OCI-LY1 (cell line): Measurements from ENCODE around the gene C11orf24.
"Not testable (repeated sequence)": the region's sequence is repeated elsewhere in the genome, so short reads cannot be mapped to it uniquely, and the experiment has no call there.

Source experiments
- H2AFZ ChIP-seq: fragments of 200-600 bp; sonication (generic), shearing (Covaris generic); 2 replicates; pipeline ENCODE4 v1.6.0; 2014; ENCODE audit warnings: antibody characterized with exemption, mild to moderate bottlenecking, low read length
- H3F3A ChIP-seq: fragments of 200-600 bp; sonication (generic), shearing (Covaris generic); 2 replicates; pipeline ENCODE4 v1.6.0; 2014; ENCODE audit warnings: mild to moderate bottlenecking, antibody characterized with exemption, low read length, moderate library complexity; ENCODE audit not compliant: insufficient read depth
- H3K27ac ChIP-seq: fragments of 200-600 bp; sonication (generic); 2 replicates; pipeline ENCODE4 v1.5.1; 2014; ENCODE audit warnings: low read length, mixed run types, mild to moderate bottlenecking, low read depth; ENCODE audit not compliant: poor library complexity, severe bottlenecking
- H3K27me3 ChIP-seq: fragments of 200-600 bp; sonication (generic); 2 replicates; pipeline ENCODE4 v1.6.0; 2014; ENCODE audit warnings: antibody characterized with exemption, mild to moderate bottlenecking, low read length, moderate library complexity; ENCODE audit not compliant: insufficient read depth
- H3K36me3 ChIP-seq: fragments of 200-600 bp; sonication (generic); 2 replicates; pipeline ENCODE4 v1.6.1; 2014; ENCODE audit warnings: mild to moderate bottlenecking, antibody characterized with exemption, low read length, moderate library complexity, mixed read lengths; ENCODE audit not compliant: insufficient read depth
- H3K4me1 ChIP-seq: fragments of 200-600 bp; sonication (generic); 2 replicates; pipeline ENCODE4 v1.5.1; 2014; ENCODE audit warnings: mild to moderate bottlenecking, low read length, moderate library complexity; ENCODE audit not compliant: insufficient read depth, severe bottlenecking
- H3K4me2 ChIP-seq: fragments of 200-600 bp; sonication (generic), shearing (Covaris generic); 2 replicates; pipeline ENCODE4 v1.6.1; 2014; ENCODE audit warnings: low read length
- H3K4me3 ChIP-seq: fragments of 200-600 bp; sonication (generic); 2 replicates; pipeline ENCODE4 v1.5.1; 2014; ENCODE audit warnings: low read length, low read depth, mild to moderate bottlenecking, mixed read lengths; ENCODE audit not compliant: poor library complexity, severe bottlenecking
- H3K79me2 ChIP-seq: fragments of 200-600 bp; shearing (Covaris generic); 2 replicates; pipeline ENCODE4 v1.6.1; 2016; ENCODE audit warnings: mixed run types, low read length, mixed read lengths; ENCODE audit not compliant: insufficient read depth
- H3K9ac ChIP-seq: fragments of 200-600 bp; sonication (generic), shearing (Covaris generic); 2 replicates; pipeline ENCODE4 v1.6.1; 2014; ENCODE audit warnings: mild to moderate bottlenecking, low read length, mixed read lengths
- H3K9me2 ChIP-seq: fragments of 200-600 bp; sonication (generic), shearing (Covaris generic); 2 replicates; pipeline ENCODE4 v1.6.1; 2014; ENCODE audit warnings: low read depth, mild to moderate bottlenecking, low read length, mixed read lengths
- H3K9me3 ChIP-seq: fragments of 200-600 bp; shearing (Covaris generic); 2 replicates; pipeline ENCODE4 v1.6.1; 2014; ENCODE audit warnings: low read length, mixed read lengths
- H4K20me1 ChIP-seq: fragments of 200-600 bp; sonication (generic), shearing (Covaris generic); 2 replicates; pipeline ENCODE4 v1.6.0; 2016; ENCODE audit warnings: mild to moderate bottlenecking, low read length; ENCODE audit not compliant: insufficient read depth
- EZH2 ChIP-seq: fragments of 200-600 bp; sonication (generic), shearing (Covaris generic); IDR thresholded peaks from 2 replicates; pipeline ENCODE4 v1.8.0; 2017; ENCODE audit warnings: borderline replicate concordance, mixed run types, mild to moderate bottlenecking, antibody characterized with exemption, low read length, moderate library complexity, mixed read lengths
- TF ChIP-seq, protein P1 (sequence below): fragments of 200-600 bp; sonication (generic), shearing (Covaris generic); IDR thresholded peaks from 2 replicates; pipeline ENCODE4 v1.5.1; 2017; ENCODE audit warnings: mild to moderate bottlenecking, antibody characterized with exemption, low read length, moderate library complexity, mixed read lengths

C11orf24 gene

DNA sequence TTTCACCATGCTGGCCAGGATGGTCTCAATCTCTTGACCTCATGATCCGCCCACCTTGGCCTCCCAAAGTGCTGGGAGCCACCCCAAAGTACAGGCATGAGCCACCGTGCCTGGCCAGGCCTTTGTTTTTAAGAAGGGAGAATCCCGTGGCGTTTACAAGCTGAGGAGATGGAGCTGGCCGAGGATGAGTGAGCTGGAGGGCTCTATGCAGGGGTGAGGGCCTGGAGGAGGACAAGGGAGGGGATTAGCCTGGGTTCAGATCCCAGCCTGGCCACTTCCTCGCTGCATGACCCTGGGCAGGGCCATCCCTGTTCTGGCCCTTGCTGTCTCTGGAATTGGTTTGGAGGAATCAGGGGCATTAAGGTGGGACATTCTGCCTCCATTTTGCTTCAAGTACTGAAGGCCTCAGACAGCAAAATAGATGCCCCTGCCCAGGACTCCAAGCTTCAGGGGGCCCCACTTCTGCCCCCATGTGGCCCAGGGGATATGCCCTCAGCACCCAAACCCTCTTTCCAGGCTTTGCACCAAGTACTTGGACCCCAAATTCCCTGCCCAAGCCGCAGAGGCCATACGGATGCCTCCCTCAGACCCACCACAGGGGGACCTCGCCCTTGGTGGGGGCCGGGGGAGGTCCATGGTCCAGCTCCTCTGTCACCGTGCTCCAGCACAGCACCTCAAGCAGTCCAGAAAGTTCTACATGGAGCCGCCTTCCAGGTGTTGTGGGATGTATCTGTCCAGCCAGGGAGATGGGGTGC lies 28.5 kb upstream of the C11orf24 start:
- Histone ChIP-seq H3K79me2 (no peaks in the 10 kb centered on the region), H3K4me3 (no peak overlapping the region), H3K4me2 (no peak overlapping the region), H3K9ac (no peak overlapping the region), H3K36me3 (peaks cover 6% of the 10 kb centered on the region; the same call in 1 of the 2 replicates), H4K20me1 (no peaks in the 10 kb centered on the region), H3K27ac (no peak overlapping the region), H3K27me3 (peaks cover 8% of the 10 kb centered on the region; the same call in 1 of the 2 replicates), H3K9me2 (no peaks in the 10 kb centered on the region), H3K9me3 (0 out of 2 replicates have a peak, but pooled peaks cover 6% of the 10 kb centered on the region), H2AFZ (no peak overlapping the region), H3K4me1 (no peaks in the 10 kb centered on the region), H3F3A (no peaks in the 10 kb centered on the region)
- TF ChIP-seq, protein P1, sequence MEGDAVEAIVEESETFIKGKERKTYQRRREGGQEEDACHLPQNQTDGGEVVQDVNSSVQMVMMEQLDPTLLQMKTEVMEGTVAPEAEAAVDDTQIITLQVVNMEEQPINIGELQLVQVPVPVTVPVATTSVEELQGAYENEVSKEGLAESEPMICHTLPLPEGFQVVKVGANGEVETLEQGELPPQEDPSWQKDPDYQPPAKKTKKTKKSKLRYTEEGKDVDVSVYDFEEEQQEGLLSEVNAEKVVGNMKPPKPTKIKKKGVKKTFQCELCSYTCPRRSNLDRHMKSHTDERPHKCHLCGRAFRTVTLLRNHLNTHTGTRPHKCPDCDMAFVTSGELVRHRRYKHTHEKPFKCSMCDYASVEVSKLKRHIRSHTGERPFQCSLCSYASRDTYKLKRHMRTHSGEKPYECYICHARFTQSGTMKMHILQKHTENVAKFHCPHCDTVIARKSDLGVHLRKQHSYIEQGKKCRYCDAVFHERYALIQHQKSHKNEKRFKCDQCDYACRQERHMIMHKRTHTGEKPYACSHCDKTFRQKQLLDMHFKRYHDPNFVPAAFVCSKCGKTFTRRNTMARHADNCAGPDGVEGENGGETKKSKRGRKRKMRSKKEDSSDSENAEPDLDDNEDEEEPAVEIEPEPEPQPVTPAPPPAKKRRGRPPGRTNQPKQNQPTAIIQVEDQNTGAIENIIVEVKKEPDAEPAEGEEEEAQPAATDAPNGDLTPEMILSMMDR: no peak
- TF ChIP-seq EZH2: no peak

DNA sequence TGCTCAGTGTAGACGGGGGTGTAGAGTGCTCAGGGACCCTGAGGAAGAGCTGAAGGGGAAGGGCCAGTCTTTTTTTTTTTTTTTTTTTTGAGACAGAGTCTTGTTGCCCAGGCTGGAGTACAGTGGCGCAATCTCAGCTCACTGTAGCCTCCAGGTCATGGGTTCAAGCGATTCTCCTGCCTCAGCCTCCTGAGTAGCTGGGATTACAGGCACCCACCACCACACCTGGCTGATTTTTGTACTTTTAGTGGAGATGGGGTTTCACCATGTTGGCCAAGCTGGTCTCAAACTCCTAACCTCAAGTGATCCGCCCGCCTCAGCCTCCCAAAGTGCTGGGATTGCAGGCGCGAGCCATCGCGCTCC lies 27.7 kb upstream of the C11orf24 start:
- H3K36me3 ChIP-seq, H3K9me3 ChIP-seq, H3F3A ChIP-seq, H3K79me2 ChIP-seq, H3K9ac ChIP-seq, H3K4me2 ChIP-seq, H3K4me3 ChIP-seq, H2AFZ ChIP-seq, H3K9me2 ChIP-seq, H3K4me1 ChIP-seq, H3K27ac ChIP-seq, H3K27me3 ChIP-seq, H4K20me1 ChIP-seq: not testable (repeated sequence)

DNA sequence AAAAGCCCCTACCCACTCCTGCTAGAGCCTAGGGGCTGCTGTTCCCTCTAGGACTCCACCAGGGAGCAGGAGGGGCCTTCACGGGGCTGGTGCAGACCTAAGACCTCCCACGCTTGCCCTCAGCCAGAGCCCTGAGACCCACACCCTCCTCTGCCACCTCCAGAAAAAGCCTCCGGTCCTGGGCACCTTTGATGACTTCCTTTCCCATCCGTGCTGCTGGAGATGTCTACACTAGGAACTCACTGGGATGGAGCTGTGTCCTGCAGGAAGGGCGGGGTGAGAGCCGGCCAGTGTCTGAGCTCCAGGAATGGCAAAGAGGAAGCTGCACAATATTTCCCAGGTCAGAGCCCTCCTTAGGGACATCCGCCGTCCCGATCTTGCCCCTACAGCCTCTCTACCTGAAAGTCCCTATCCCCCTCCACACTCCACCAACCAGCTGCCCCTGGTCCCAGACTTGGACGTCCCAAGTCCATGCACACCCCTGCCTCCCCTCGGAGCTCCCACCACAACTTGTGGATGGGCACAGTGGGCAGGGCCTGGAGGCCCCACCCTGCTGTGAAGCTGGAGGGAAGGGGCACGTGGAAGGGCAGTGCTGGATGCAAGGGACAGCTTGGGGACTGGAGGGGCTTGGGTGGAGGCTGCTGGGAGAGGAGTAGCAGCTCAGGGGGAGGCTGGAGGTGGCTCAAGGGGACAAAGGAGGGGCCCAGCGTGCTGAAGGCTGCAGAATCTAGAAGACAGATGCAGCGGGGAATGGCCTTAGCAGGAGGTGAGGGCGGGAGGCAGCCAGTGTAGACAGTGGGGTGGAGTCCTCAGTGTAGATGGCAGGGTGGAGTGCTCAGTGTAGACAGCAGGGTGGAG lies 27.1 kb upstream of the C11orf24 start:
- no peaks in the 10 kb centered on the region for H3K9me2 ChIP-seq
- no peak for TF ChIP-seq EZH2
- TF ChIP-seq, protein P1: no peak
- 0 out of 2 replicates have a peak, but pooled peaks cover 2% of the 10 kb centered on the region for H3K9me3 ChIP-seq
- H3K4me2 ChIP-seq: no peak overlapping the region
- H3K36me3 ChIP-seq: peaks cover 1% of the 10 kb centered on the region; the same call in 1 of the 2 replicates
- H3K4me1 ChIP-seq: no peaks in the 10 kb centered on the region
- no peak overlapping the region for H3K27ac ChIP-seq
- no peaks in the 10 kb centered on the region for H3K79me2 ChIP-seq
- no peak overlapping the region for H2AFZ ChIP-seq
- H3K4me3 ChIP-seq: no peak overlapping the region
- H4K20me1 ChIP-seq: no peaks in the 10 kb centered on the region
- H3K27me3 ChIP-seq: peaks cover under 1% of the 10 kb centered on the region; the same call in 1 of the 2 replicates
- H3K9ac ChIP-seq: no peak overlapping the region
- H3F3A ChIP-seq: no peaks in the 10 kb centered on the region
